ENCODE results near the gene BRF1.

The BRF1 gene

GRCh38 chr14:105180592-105181548 lies 119.9 kb downstream of the BRF1 start, which contains the start of gene NUDT14:
TSS of gene NUDT14 (minus strand) at chr14:105181312. CDS start at chr14:105181209, 103 bp downstream.
- Histone ChIP-seq H3K27me3 (ENCODE audit: control insufficient read depth in 1 of 2, insufficient read depth in 1 of 2, low read length in 2 of 2) (peaks cover 26 to 37% of the 10 kb centered on the region in 2 experiments), H3K9me3 (ENCODE audit: control insufficient read depth, low read length) (no peaks in the 10 kb centered on the region), H3K23ac (ENCODE audit: low read length in 2 of 2) (peak within 1 kb of the TSS in 1 of 2 experiments; percentile 75), H3K4ac (ENCODE audit: low read depth in 1 of 2, low read length in 2 of 2) (peak within 1 kb of the TSS; percentile 36 to 59), H3K4me1 (ENCODE audit: control insufficient read depth, insufficient read depth, low read depth, low read length) (peaks cover 21% of the 10 kb centered on the region), H4K91ac (ENCODE audit: low read length) (peak within 1 kb of the TSS; percentile 70), H3K18ac (ENCODE audit: low read depth in 1 of 2, low read length in 2 of 2) (peak within 1 kb of the TSS; percentile 72 to 87), H2AFZ (ENCODE audit: low read depth, low read length) (peak within 1 kb of the TSS; percentile 57), H2BK15ac (ENCODE audit: low read depth, poor library complexity, severe bottlenecking) (peak within 1 kb of the TSS; percentile 89), H3K14ac (ENCODE audit: low read length in 2 of 2) (peak within 1 kb of the TSS in 1 of 2 experiments; percentile 73), H2BK12ac (ENCODE audit: low read length in 2 of 2) (peak within 1 kb of the TSS in 1 of 2 experiments; percentile 55), H2BK120ac (ENCODE audit: low read depth, low read length) (peak within 1 kb of the TSS; percentile 94), H2AK5ac (ENCODE audit: low read length, severe bottlenecking) (peak within 1 kb of the TSS; percentile 11), H3K4me2 (ENCODE audit: low read length, poor library complexity, severe bottlenecking) (peak within 1 kb of the TSS; percentile 75), H3K79me1 (replicated peaks; ENCODE audit: low read length, poor library complexity, severe bottlenecking) (no peaks in the 10 kb centered on the region), H3K9ac (ENCODE audit: low read length) (peak within 1 kb of the TSS; percentile 70), H4K8ac (ENCODE audit: low read length) (peak within 1 kb of the TSS; percentile 67), H3K27ac (ENCODE audit: low read length, poor library complexity, severe bottlenecking) (no peak within 1 kb of the TSS), H3K4me3 (ENCODE audit: insufficient read depth in 1 of 2, low read depth in 1 of 2, low read length in 2 of 2) (peak within 1 kb of the TSS; percentile 68 to 76), H2BK5ac (ENCODE audit: low read depth, low read length, poor library complexity, severe bottlenecking) (no peak within 1 kb of the TSS), H3K36me3 (ENCODE audit: control insufficient read depth in 1 of 2, insufficient read depth in 2 of 2, low read depth in 1 of 2, low read length in 2 of 2) (peaks cover 0 to 8% of the 10 kb centered on the region in 2 experiments)
- 2% methylated on average over 47 of the region's 106 CpGs for WGBS
- DNase-seq = peak; percentile 46

- no peak overlapping the region for H3K4me2 ChIP-seq (ENCODE audit: low read length, poor library complexity, severe bottlenecking)
- no peak overlapping the region for H2AFZ ChIP-seq (ENCODE audit: low read depth, low read length)
- no peak for DNase-seq
- no peak overlapping the region for H2BK15ac ChIP-seq (ENCODE audit: low read depth, poor library complexity, severe bottlenecking)
- H3K9me3 ChIP-seq (ENCODE audit: control insufficient read depth, low read length) = no peaks in the 10 kb centered on the region
- peaks cover 14 to 37% of the 10 kb centered on the region in 2 experiments for H3K27me3 ChIP-seq (ENCODE audit: control insufficient read depth in 1 of 2, insufficient read depth in 1 of 2, low read length in 2 of 2)
- H3K23ac ChIP-seq (ENCODE audit: low read length in 2 of 2) = no peak overlapping the region
- no peak overlapping the region for H2BK120ac ChIP-seq (ENCODE audit: low read depth, low read length)
- H3K4me1 ChIP-seq (ENCODE audit: control insufficient read depth, insufficient read depth, low read depth, low read length) = peaks cover 25% of the 10 kb centered on the region
- no peak overlapping the region for H2AK5ac ChIP-seq (ENCODE audit: low read length, severe bottlenecking)
- no peak overlapping the region for H3K4ac ChIP-seq (ENCODE audit: low read depth in 1 of 2, low read length in 2 of 2)
- no peak overlapping the region for H3K18ac ChIP-seq (ENCODE audit: low read depth in 1 of 2, low read length in 2 of 2)
- no peak overlapping the region for H3K4me3 ChIP-seq (ENCODE audit: insufficient read depth in 1 of 2, low read depth in 1 of 2, low read length in 2 of 2)
- no peak overlapping the region for H3K27ac ChIP-seq (ENCODE audit: low read length, poor library complexity, severe bottlenecking)
- no peak overlapping the region for H4K8ac ChIP-seq (ENCODE audit: low read length)
- peaks cover 0 to 8% of the 10 kb centered on the region in 2 experiments for H3K36me3 ChIP-seq (ENCODE audit: control insufficient read depth in 1 of 2, insufficient read depth in 2 of 2, low read depth in 1 of 2, low read length in 2 of 2)
- H3K14ac ChIP-seq (ENCODE audit: low read length in 2 of 2) = no peak overlapping the region
- no peak overlapping the region for H2BK5ac ChIP-seq (ENCODE audit: low read depth, low read length, poor library complexity, severe bottlenecking)
- no peak overlapping the region for H3K9ac ChIP-seq (ENCODE audit: low read length)
- WGBS = 91% methylated on average over 13 of the region's 13 CpGs
- H4K91ac ChIP-seq (ENCODE audit: low read length) = no peak overlapping the region
- no peak overlapping the region for H2BK12ac ChIP-seq (ENCODE audit: low read length in 2 of 2)
- no peaks in the 10 kb centered on the region for H3K79me1 ChIP-seq (replicated peaks; ENCODE audit: low read length, poor library complexity, severe bottlenecking)
Measured at GRCh38 chr14:105179191-105179590, 121.6 kb downstream of the BRF1 start.

- Histone ChIP-seq H3K9me3 (ENCODE audit: control insufficient read depth, low read length) (no peaks in the 10 kb centered on the region), H2BK120ac (ENCODE audit: low read depth, low read length) (no peak overlapping the region), H3K14ac (ENCODE audit: low read length in 2 of 2) (no peak overlapping the region), H3K79me1 (replicated peaks; ENCODE audit: low read length, poor library complexity, severe bottlenecking) (no peaks in the 10 kb centered on the region), H2BK12ac (ENCODE audit: low read length in 2 of 2) (no peak overlapping the region), H3K27me3 (ENCODE audit: control insufficient read depth in 1 of 2, insufficient read depth in 1 of 2, low read length in 2 of 2) (peaks cover 12 to 34% of the 10 kb centered on the region in 2 experiments), H2BK15ac (ENCODE audit: low read depth, poor library complexity, severe bottlenecking) (no peak overlapping the region), H2AFZ (ENCODE audit: low read depth, low read length) (no peak overlapping the region), H3K4ac (ENCODE audit: low read depth in 1 of 2, low read length in 2 of 2) (no peak overlapping the region), H3K36me3 (ENCODE audit: control insufficient read depth in 1 of 2, insufficient read depth in 2 of 2, low read depth in 1 of 2, low read length in 2 of 2) (peaks cover 0 to 8% of the 10 kb centered on the region in 2 experiments), H3K27ac (ENCODE audit: low read length, poor library complexity, severe bottlenecking) (no peak overlapping the region), H3K4me1 (ENCODE audit: control insufficient read depth, insufficient read depth, low read depth, low read length) (peaks cover 25% of the 10 kb centered on the region), H3K18ac (ENCODE audit: low read depth in 1 of 2, low read length in 2 of 2) (no peak overlapping the region), H4K91ac (ENCODE audit: low read length) (no peak overlapping the region), H3K23ac (ENCODE audit: low read length in 2 of 2) (no peak overlapping the region), H3K4me2 (ENCODE audit: low read length, poor library complexity, severe bottlenecking) (no peak overlapping the region), H3K4me3 (ENCODE audit: insufficient read depth in 1 of 2, low read depth in 1 of 2, low read length in 2 of 2) (no peak overlapping the region), H3K9ac (ENCODE audit: low read length) (no peak overlapping the region), H2AK5ac (ENCODE audit: low read length, severe bottlenecking) (no peak overlapping the region), H4K8ac (ENCODE audit: low read length) (no peak overlapping the region), H2BK5ac (ENCODE audit: low read depth, low read length, poor library complexity, severe bottlenecking) (no peak overlapping the region)
- DNase-seq = no peak
- 96% methylated on average over 8 of the region's 11 CpGs for WGBS
Measured at GRCh38 chr14:105178868-105179140, 122.0 kb downstream of the BRF1 start.

GRCh38 chr14:105178069-105178867 lies 122.5 kb downstream of the BRF1 start:
- no peak overlapping the region for H3K27ac ChIP-seq (ENCODE audit: low read length, poor library complexity, severe bottlenecking)
- 80% methylated on average over 16 of the region's 19 CpGs for WGBS

More at GRCh38 chr14:105178069-105178867, 122.5 kb downstream of the BRF1 start:
- Histone ChIP-seq H3K23ac (ENCODE audit: low read length in 2 of 2) (no peak overlapping the region), H3K36me3 (ENCODE audit: control insufficient read depth in 1 of 2, insufficient read depth in 2 of 2, low read depth in 1 of 2, low read length in 2 of 2) (peaks cover 0 to 8% of the 10 kb centered on the region in 2 experiments), H3K4me3 (ENCODE audit: insufficient read depth in 1 of 2, low read depth in 1 of 2, low read length in 2 of 2) (peak overlapping the region in 1 of 2 experiments; percentile 10), H3K4me2 (ENCODE audit: low read length, poor library complexity, severe bottlenecking) (no peak overlapping the region), H3K4me1 (ENCODE audit: control insufficient read depth, insufficient read depth, low read depth, low read length) (peaks cover 25% of the 10 kb centered on the region), H3K14ac (ENCODE audit: low read length in 2 of 2) (no peak overlapping the region), H4K91ac (ENCODE audit: low read length) (no peak overlapping the region), H2AFZ (ENCODE audit: low read depth, low read length) (no peak overlapping the region), H3K9me3 (ENCODE audit: control insufficient read depth, low read length) (no peaks in the 10 kb centered on the region), H3K27me3 (ENCODE audit: control insufficient read depth in 1 of 2, insufficient read depth in 1 of 2, low read length in 2 of 2) (peaks cover 12 to 30% of the 10 kb centered on the region in 2 experiments), H2AK5ac (ENCODE audit: low read length, severe bottlenecking) (no peak overlapping the region), H3K4ac (ENCODE audit: low read depth in 1 of 2, low read length in 2 of 2) (no peak overlapping the region), H4K8ac (ENCODE audit: low read length) (no peak overlapping the region), H3K9ac (ENCODE audit: low read length) (no peak overlapping the region), H3K18ac (ENCODE audit: low read depth in 1 of 2, low read length in 2 of 2) (no peak overlapping the region), H2BK15ac (ENCODE audit: low read depth, poor library complexity, severe bottlenecking) (no peak overlapping the region), H3K79me1 (replicated peaks; ENCODE audit: low read length, poor library complexity, severe bottlenecking) (no peaks in the 10 kb centered on the region), H2BK120ac (ENCODE audit: low read depth, low read length) (no peak overlapping the region), H2BK5ac (ENCODE audit: low read depth, low read length, poor library complexity, severe bottlenecking) (no peak overlapping the region), H2BK12ac (ENCODE audit: low read length in 2 of 2) (no peak overlapping the region)
- no peak for DNase-seq

All from mesenchymal stem cell (in vitro differentiated cells and primary cell).